Lung (tissue), 12 donors: ENCODE results near the gene NAA35. TPM values are rescaled to one million over a fixed set of nuclear protein-coding genes. Genes with fewer than 3 reads are reported as not detected.

Experiments
- ATAC-seq: fragments of 200-7000 bp; cut with Tn5 transposase; one replicate; pipeline ENCODE4 v1.9.1; 2020; ENCODE audit warnings: moderate number of reproducible peaks; ENCODE audit not compliant: insufficient read depth, low FRiP score
- DNase-seq, 3 donors: peaks; one replicate each; pipeline ENCODE4 v3.0.0-alpha.2; 2013 to 2017
- H3K27ac ChIP-seq, 2 donors: one replicate each; pipeline ENCODE4 v1.5.1; 2013; ENCODE audit warnings: mild to moderate bottlenecking in 2 of 2, moderate library complexity in 2 of 2, control low read depth in 1 of 2, inconsistent platforms in 1 of 2, low read depth in 1 of 2, low read length in 1 of 2
- H3K27me3 ChIP-seq, 3 donors: one replicate each; pipeline ENCODE4 v1.5.1; 2013; ENCODE audit warnings: low read length in 2 of 3; ENCODE audit not compliant: control insufficient read depth in 3 of 3, insufficient read depth in 3 of 3
- H3K36me3 ChIP-seq, 4 donors: one replicate each; pipeline ENCODE4 v1.5.1; 2013; ENCODE audit warnings: low read length in 4 of 4, mild to moderate bottlenecking in 1 of 4, moderate library complexity in 1 of 4; ENCODE audit not compliant: control insufficient read depth in 4 of 4, insufficient read depth in 4 of 4
- H3K4me1 ChIP-seq, 5 donors: one replicate each; pipeline ENCODE4 v1.5.1; 2013; ENCODE audit warnings: low read length in 5 of 5, mild to moderate bottlenecking in 2 of 5, moderate library complexity in 1 of 5; ENCODE audit not compliant: control insufficient read depth in 5 of 5, insufficient read depth in 5 of 5
- H3K4me3 ChIP-seq: one replicate; pipeline ENCODE4 v1.5.1; 2013; ENCODE audit warnings: mild to moderate bottlenecking, control low read depth, moderate library complexity
- H3K9ac ChIP-seq, 2 donors: one replicate each; pipeline ENCODE4 v1.5.1; 2013; ENCODE audit warnings: low read length in 2 of 2, control low read depth in 1 of 2; ENCODE audit not compliant: insufficient read depth in 1 of 2
- H3K9me3 ChIP-seq, 4 donors: one replicate each; pipeline ENCODE4 v1.5.1; 2013; ENCODE audit warnings: low read length in 3 of 4, mild to moderate bottlenecking in 1 of 4, moderate library complexity in 1 of 4; ENCODE audit not compliant: control insufficient read depth in 4 of 4, insufficient read depth in 3 of 4
- CTCF ChIP-seq: IDR thresholded peaks from 2 replicates; pipeline ENCODE4 v1.5.1; 2012; ENCODE audit warnings: mild to moderate bottlenecking; ENCODE audit errors: control extremely low read depth, extremely low read depth
- WGBS, 2 donors: extraction: QIAGEN DNeasy Blood & Tissue Kit; methylation state at CpG; one replicate each; pipeline ENCODE4 v1.1.7; 2013; 5-methylcytosine and 5-hydroxymethylcytosine counted together
- polyA plus RNA-seq, 2 donors: library from polyadenylated mRNA; stranded (reverse); fragments of 200-250 nt; gene quantifications; one replicate each; pipeline ENCODE4 v1.2.1, GENCODE V29; 2013
- total RNA-seq, 2 donors: library from RNA; depleted of rRNA in 1 of 2; stranded (reverse); fragments of >200 nt in 1 of 2; gene quantifications; one replicate each; pipeline ENCODE4 v1.2.1, GENCODE V29; 2014 to 2021
- donor health status: control.
- donor health status: control.
- donor health status: Bipolar disorder and iron deficiency.
- donor health status: healthy.
- donor health status: DM: yes; HTN: yes; CAD: no.

The NAA35 gene
- total and polyA plus RNA-seq, 4 donors = 6.8 to 33.9 (median 16.2) TPM

DNA sequence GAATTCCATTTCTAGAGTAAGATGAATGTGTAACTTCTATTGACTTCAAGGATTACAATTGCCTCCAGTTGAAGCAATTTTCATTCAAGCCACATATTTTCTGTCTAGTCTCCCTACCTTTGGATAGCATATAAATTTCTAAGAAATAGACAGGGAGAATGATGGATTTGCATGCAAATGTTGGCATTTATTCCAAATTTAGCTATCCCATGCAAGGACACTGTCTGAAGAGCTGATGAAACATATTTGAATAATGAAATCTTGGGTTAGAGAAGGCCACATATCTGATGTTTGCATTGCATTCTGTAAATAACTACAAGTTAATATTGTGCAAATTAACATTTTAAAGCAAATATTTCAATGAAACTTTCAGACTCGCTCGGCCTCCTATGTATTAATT is 36.0 kb upstream of the NAA35 start:
- Histone ChIP-seq H3K9ac (no peak overlapping the region), H3K36me3 (no peaks in the 10 kb centered on the region), H3K4me3 (no peak overlapping the region), H3K27me3 (no peaks in the 10 kb centered on the region), H3K9me3 (no peaks in the 10 kb centered on the region), H3K27ac (no peak overlapping the region), H3K4me1 (no peaks in the 10 kb centered on the region)
- WGBS, 2 donors = 86 to 92% methylated on average over 2 of the region's 2 CpGs
- ATAC-seq (no peak), DNase-seq (no peak)
- TF ChIP-seq CTCF = no peak

DNA sequence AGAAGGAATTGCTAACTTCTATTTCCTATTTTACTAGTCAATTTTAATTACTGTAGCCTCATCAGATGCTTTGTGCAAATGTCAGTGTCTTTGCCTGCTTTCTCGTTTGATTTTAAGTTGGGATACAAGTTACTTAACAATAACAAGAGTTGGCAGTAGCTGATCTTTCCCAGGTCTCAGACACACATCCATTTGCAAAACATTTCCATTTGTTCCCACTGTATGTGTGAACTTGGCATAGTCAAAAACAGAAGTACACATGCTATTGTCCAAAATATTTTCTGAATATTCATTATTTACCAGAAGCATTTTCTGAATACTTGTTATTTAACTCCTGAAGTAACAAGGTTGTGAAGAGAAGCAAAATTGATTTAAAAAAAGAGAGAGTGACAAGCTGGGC is 35.0 kb upstream of the NAA35 start:
- WGBS, 2 donors = 78 to 87% methylated on average over 1 of the region's 1 CpG
- Histone ChIP-seq H3K9ac (no peak overlapping the region), H3K27ac (no peak overlapping the region), H3K36me3 (no peaks in the 10 kb centered on the region), H3K4me3 (no peak overlapping the region), H3K4me1 (no peaks in the 10 kb centered on the region), H3K9me3 (no peaks in the 10 kb centered on the region), H3K27me3 (no peaks in the 10 kb centered on the region)
- ATAC-seq (no peak), DNase-seq (no peak)
- TF ChIP-seq CTCF = no peak

- H3K27ac ChIP-seq = no peak overlapping the region
- H3K4me1 ChIP-seq = no peaks in the 10 kb centered on the region
- 23 to 44% methylated on average over 1 of the region's 1 CpG for WGBS, 2 donors
- H3K9me3 ChIP-seq = no peaks in the 10 kb centered on the region
- ATAC-seq (no peak), DNase-seq (no peak)
- H3K4me3 ChIP-seq = no peak overlapping the region
- H3K27me3 ChIP-seq = no peaks in the 10 kb centered on the region
- no peaks in the 10 kb centered on the region for H3K36me3 ChIP-seq
- H3K9ac ChIP-seq = no peak overlapping the region
- no peak for TF ChIP-seq CTCF
Measured at GRCh38 chr9:85909390-85909789, 31.6 kb upstream of the NAA35 start.

- Histone ChIP-seq H3K27me3 (no peaks in the 10 kb centered on the region), H3K27ac (no peak overlapping the region), H3K36me3 (no peaks in the 10 kb centered on the region), H3K4me3 (no peak overlapping the region), H3K9ac (no peak overlapping the region), H3K9me3 (no peaks in the 10 kb centered on the region), H3K4me1 (no peaks in the 10 kb centered on the region)
- DNase-seq (no peak), ATAC-seq (no peak)
- no peak for TF ChIP-seq CTCF
Measured at GRCh38 chr9:85914108-85914507, 26.8 kb upstream of the NAA35 start.
